Trophoblast cell (in vitro differentiated cells and primary cell): ENCODE results near the gene ZNF655. TPM values are rescaled to one million over a fixed set of nuclear protein-coding genes. Genes with fewer than 3 reads are reported as not detected.

Source experiments
- DNase-seq, 2 donors: peaks; one replicate each; pipeline ENCODE4 v3.0.0-alpha.2; 2016
- H2AFZ ChIP-seq: 2 replicates; pipeline ENCODE4 v1.6.1; 2013; ENCODE audit warnings: low read length, moderate library complexity, mild to moderate bottlenecking; ENCODE audit not compliant: insufficient read depth, poor library complexity
- H2AK5ac ChIP-seq: 2 replicates; pipeline ENCODE4 v1.6.1; 2013; ENCODE audit warnings: mild to moderate bottlenecking, low read length
- H2BK120ac ChIP-seq: 2 replicates; pipeline ENCODE4 v1.6.1; 2013; ENCODE audit warnings: low read length, mild to moderate bottlenecking, moderate library complexity; ENCODE audit not compliant: insufficient read depth, poor library complexity
- H2BK12ac ChIP-seq: 2 replicates; pipeline ENCODE4 v1.6.1; 2013; ENCODE audit warnings: mild to moderate bottlenecking, low read length, moderate library complexity
- H2BK5ac ChIP-seq: 2 replicates; pipeline ENCODE4 v1.6.1; 2013; ENCODE audit warnings: low read length, low read depth, moderate library complexity, mild to moderate bottlenecking; ENCODE audit not compliant: poor library complexity
- H3K14ac ChIP-seq: 2 replicates; pipeline ENCODE4 v1.6.1; 2013; ENCODE audit warnings: mild to moderate bottlenecking, low read length
- H3K18ac ChIP-seq: 2 replicates; pipeline ENCODE4 v1.6.1; 2013; ENCODE audit warnings: mild to moderate bottlenecking, low read length
- H3K23ac ChIP-seq: 2 replicates; pipeline ENCODE4 v1.6.1; 2013; ENCODE audit warnings: low read length
- H3K27ac ChIP-seq: 2 replicates; pipeline ENCODE4 v1.5.1; 2013; ENCODE audit warnings: low read depth, mild to moderate bottlenecking, inconsistent platforms, low read length, moderate library complexity
- H3K27me3 ChIP-seq: 2 replicates; pipeline ENCODE4 v1.6.1; 2013; ENCODE audit warnings: inconsistent platforms, mild to moderate bottlenecking, low read length, moderate library complexity; ENCODE audit not compliant: insufficient read depth
- H3K36me3 ChIP-seq, 2 experiments: 1 replicate in 1 of 2; 2 replicates in 1 of 2; pipeline ENCODE4 v1.6.1; 2013; ENCODE audit warnings: low read length in 2 of 2, mild to moderate bottlenecking in 2 of 2, moderate library complexity in 1 of 2; ENCODE audit not compliant: insufficient read depth in 2 of 2, control insufficient read depth in 1 of 2
- H3K4ac ChIP-seq: 2 replicates; pipeline ENCODE4 v1.6.1; 2013; ENCODE audit warnings: low read depth, mild to moderate bottlenecking, low read length, moderate library complexity
- H3K4me1 ChIP-seq, 2 experiments: 1 replicate in 1 of 2; 2 replicates in 1 of 2; pipeline ENCODE4 v1.6.1; 2013; ENCODE audit warnings: low read length in 2 of 2, mild to moderate bottlenecking in 2 of 2, moderate library complexity in 1 of 2; ENCODE audit not compliant: insufficient read depth in 2 of 2, control insufficient read depth in 1 of 2
- H3K4me2 ChIP-seq: 2 replicates; pipeline ENCODE4 v1.6.1; 2013; ENCODE audit warnings: inconsistent platforms, mild to moderate bottlenecking, low read length, moderate library complexity
- H3K4me3 ChIP-seq: 2 replicates; pipeline ENCODE4 v1.5.1; 2013; ENCODE audit warnings: mild to moderate bottlenecking, low read depth, low read length, inconsistent platforms
- H3K79me1 ChIP-seq: one replicate; pipeline ENCODE4 v1.6.1; 2013; ENCODE audit warnings: low read length
- H3K79me2 ChIP-seq: 2 replicates; pipeline ENCODE4 v1.6.1; 2013; ENCODE audit warnings: low read length, mild to moderate bottlenecking; ENCODE audit not compliant: control insufficient read depth, insufficient read depth, poor library complexity
- H3K9ac ChIP-seq: 2 replicates; pipeline ENCODE4 v1.6.1; 2013; ENCODE audit warnings: mild to moderate bottlenecking, low read length
- H3K9me3 ChIP-seq: 2 replicates; pipeline ENCODE4 v1.6.1; 2013; ENCODE audit warnings: low read depth, mild to moderate bottlenecking, control low read depth, inconsistent platforms, low read length; ENCODE audit not compliant: insufficient read depth
- H4K12ac ChIP-seq: 2 replicates; pipeline ENCODE4 v1.6.1; 2013; ENCODE audit warnings: low read depth, mild to moderate bottlenecking, low read length, moderate library complexity
- H4K8ac ChIP-seq: 2 replicates; pipeline ENCODE4 v1.6.1; 2013; ENCODE audit warnings: low read depth, mild to moderate bottlenecking, low read length, moderate library complexity
- H4K91ac ChIP-seq: one replicate; pipeline ENCODE4 v1.6.1; 2013; ENCODE audit warnings: low read depth, mild to moderate bottlenecking, low read length, moderate library complexity
- WGBS: extraction: QIAGEN DNeasy Blood & Tissue Kit; methylation state at CpG from one replicate; pipeline ENCODE4 v1.1.7; 2013; ENCODE audit warnings: missing lambda C conversion rate; ENCODE audit not compliant: insufficient read length, insufficient coverage; ENCODE audit errors: extremely low coverage; 5-methylcytosine and 5-hydroxymethylcytosine counted together
- polyA plus RNA-seq: library from polyadenylated mRNA; stranded (reverse); fragments of 200-250 nt; gene quantifications from 2 replicates; pipeline ENCODE4 v1.2.3, GENCODE V29; 2013

The ZNF655 gene
- 38.5 and 40.3 TPM in 2 replicates for polyA plus RNA-seq

DNA sequence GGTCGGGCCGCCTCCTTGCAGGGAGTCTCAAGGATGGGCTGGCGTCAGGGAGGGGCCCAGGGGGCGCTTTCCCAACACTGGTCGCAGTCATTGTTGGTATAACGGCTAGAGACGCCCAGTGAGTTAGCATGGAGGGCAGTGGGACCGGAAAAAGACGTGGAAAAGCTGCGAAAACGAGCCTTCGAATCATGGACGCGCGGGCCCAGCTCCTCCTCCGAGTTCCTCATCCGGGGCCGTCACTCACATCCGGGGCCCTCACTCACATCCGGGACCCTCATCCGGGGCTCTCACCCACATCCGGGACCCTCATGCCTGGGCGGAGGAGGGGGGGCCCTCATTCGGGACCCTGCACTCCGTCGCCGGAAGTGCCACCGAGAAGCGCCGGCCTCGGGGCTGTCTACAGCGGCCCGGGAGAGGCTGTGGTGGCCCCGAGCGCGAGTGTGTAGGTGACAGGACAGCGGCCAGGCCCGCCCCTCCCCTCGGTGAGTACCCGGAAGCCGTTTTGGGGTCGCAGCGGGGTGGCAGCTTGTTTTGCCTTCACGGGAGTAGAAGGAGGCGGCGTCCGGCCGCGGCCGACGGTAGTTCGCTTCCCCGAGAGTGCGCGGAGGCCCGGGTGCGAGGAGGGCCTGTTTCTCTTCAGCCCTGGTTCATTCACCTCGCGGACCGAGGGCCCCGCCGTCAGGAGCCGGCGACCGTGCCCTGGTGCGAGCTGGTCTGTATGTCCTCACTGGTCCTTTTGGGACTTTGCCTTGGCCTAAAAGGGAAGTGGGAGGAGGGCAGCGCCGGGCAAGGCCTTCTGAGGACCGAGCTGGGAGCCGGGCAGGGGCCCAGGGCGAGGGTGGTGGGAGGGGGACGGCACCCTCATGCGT lies at the start of gene ZNF655:
TSS of gene ZNF655 (plus strand) at position 337 of the 869 bp plus-strand sequence. CDS start 1,918 bp downstream, outside the sequence.
- H3K79me2 ChIP-seq, result peaks cover 17% of the 10 kb centered on the region
- H2AK5ac ChIP-seq, result peak within 1 kb of the TSS; percentile 96
- peak within 1 kb of the TSS; percentile 90 for H4K12ac ChIP-seq
- peak within 1 kb of the TSS; percentile 94 for H4K8ac ChIP-seq
- no CpG with 5 or more reads among the region's 73 CpGs for WGBS
- H3K79me1 ChIP-seq, result peaks cover 15% of the 10 kb centered on the region
- peak within 1 kb of the TSS; percentile 99 for H3K9ac ChIP-seq
- peaks cover 15 to 33% of the 10 kb centered on the region in 2 experiments for H3K36me3 ChIP-seq
- peak within 1 kb of the TSS; percentile 93 for H3K4ac ChIP-seq
- H3K27ac ChIP-seq, result peak within 1 kb of the TSS; percentile 89
- peak within 1 kb of the TSS; percentile 8 for H2BK12ac ChIP-seq
- H2BK5ac ChIP-seq, result peak within 1 kb of the TSS; percentile 94
- H3K23ac ChIP-seq, result no peak within 1 kb of the TSS
- H2BK120ac ChIP-seq, result peak within 1 kb of the TSS; percentile 95
- H3K27me3 ChIP-seq, result no peaks in the 10 kb centered on the region
- peaks cover 6 to 7% of the 10 kb centered on the region in 2 experiments for H3K4me1 ChIP-seq
- peak within 1 kb of the TSS; percentile 95 for H3K18ac ChIP-seq
- H3K14ac ChIP-seq, result peak within 1 kb of the TSS; percentile 94
- peak within 1 kb of the TSS; percentile 78 for H3K4me2 ChIP-seq
- H2AFZ ChIP-seq, result peak within 1 kb of the TSS; percentile 78
- H4K91ac ChIP-seq, result peak within 1 kb of the TSS; percentile 93
- H3K9me3 ChIP-seq, result no peaks in the 10 kb centered on the region
- DNase-seq, result peak; percentile 77 to 86
- peak within 1 kb of the TSS; percentile 96 for H3K4me3 ChIP-seq

DNA sequence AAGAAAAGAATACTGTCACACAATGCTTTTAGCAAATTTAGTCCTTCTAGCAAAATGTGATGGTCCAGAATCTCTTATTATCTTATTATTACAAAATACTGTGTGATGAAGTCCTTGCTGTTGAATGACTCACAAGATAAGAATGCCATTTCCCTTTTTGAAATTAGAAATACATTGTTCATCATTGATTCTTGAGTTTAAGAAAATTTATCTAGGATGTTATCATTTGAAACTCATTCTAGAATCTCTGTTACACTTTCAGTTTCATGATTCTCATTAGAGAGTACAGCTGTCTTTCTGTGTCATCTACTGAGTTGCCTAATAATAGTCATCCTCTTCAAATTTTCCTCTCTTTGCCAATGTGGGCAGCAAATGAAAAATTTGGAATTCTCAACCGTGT lies 44.4 kb upstream of the ZNF655 start:
- no peak overlapping the region for H3K18ac ChIP-seq
- no peak overlapping the region for H3K4ac ChIP-seq
- H3K79me1 ChIP-seq, result no peaks in the 10 kb centered on the region
- no peak overlapping the region for H3K14ac ChIP-seq
- H4K12ac ChIP-seq, result no peak overlapping the region
- H3K36me3 ChIP-seq, result peaks cover 28 to 39% of the 10 kb centered on the region in 2 experiments
- H3K4me1 ChIP-seq, result no peaks in the 10 kb centered on the region
- no peak overlapping the region for H4K8ac ChIP-seq
- H2BK12ac ChIP-seq, result no peak overlapping the region
- no peak overlapping the region for H3K27ac ChIP-seq
- no peak overlapping the region for H4K91ac ChIP-seq
- H2AK5ac ChIP-seq, result no peak overlapping the region
- H3K79me2 ChIP-seq, result no peaks in the 10 kb centered on the region
- no CpG with 5 or more reads among the region's 1 CpG for WGBS
- no peak overlapping the region for H3K23ac ChIP-seq
- no peak overlapping the region for H3K4me2 ChIP-seq
- no peak overlapping the region for H3K9ac ChIP-seq
- H3K9me3 ChIP-seq, result no peaks in the 10 kb centered on the region
- H2BK120ac ChIP-seq, result no peak overlapping the region
- no peak overlapping the region for H3K4me3 ChIP-seq
- DNase-seq, result no peak
- no peak overlapping the region for H2AFZ ChIP-seq
- H3K27me3 ChIP-seq, result no peaks in the 10 kb centered on the region
- H2BK5ac ChIP-seq, result no peak overlapping the region

DNA sequence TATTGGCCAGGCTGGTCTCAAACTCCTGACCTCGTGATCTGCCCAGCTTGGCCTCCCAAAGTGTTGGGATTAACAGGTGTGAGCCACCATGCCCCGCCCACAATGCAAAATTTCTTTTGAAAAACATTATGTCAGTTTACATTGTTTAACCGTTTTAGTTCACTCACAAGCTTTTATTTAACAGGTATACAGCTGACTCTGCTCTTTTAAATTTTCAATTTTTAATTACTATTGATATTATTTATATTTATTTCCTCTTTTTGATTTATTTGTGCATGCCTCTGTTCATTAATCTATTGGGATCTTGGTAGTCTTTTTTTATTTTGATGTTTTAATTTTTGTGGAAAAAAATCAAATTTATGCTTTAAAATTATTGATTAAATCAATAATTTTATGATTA lies 37.0 kb upstream of the ZNF655 start:
- no peak overlapping the region for H3K4ac ChIP-seq
- no peak for DNase-seq
- H3K27me3 ChIP-seq, result no peaks in the 10 kb centered on the region
- no peak overlapping the region for H3K4me2 ChIP-seq
- H3K36me3 ChIP-seq, result peaks cover 22 to 37% of the 10 kb centered on the region in 2 experiments
- no peak overlapping the region for H2BK5ac ChIP-seq
- no peak overlapping the region for H3K23ac ChIP-seq
- H4K12ac ChIP-seq, result no peak overlapping the region
- H3K14ac ChIP-seq, result no peak overlapping the region
- no peaks in the 10 kb centered on the region for H3K79me2 ChIP-seq
- H4K91ac ChIP-seq, result no peak overlapping the region
- no peak overlapping the region for H2BK12ac ChIP-seq
- no peak overlapping the region for H2AK5ac ChIP-seq
- no peak overlapping the region for H2BK120ac ChIP-seq
- H2AFZ ChIP-seq, result no peak overlapping the region
- no peaks in the 10 kb centered on the region for H3K79me1 ChIP-seq
- no peaks in the 10 kb centered on the region for H3K4me1 ChIP-seq
- H3K18ac ChIP-seq, result no peak overlapping the region
- H3K9me3 ChIP-seq, result no peaks in the 10 kb centered on the region
- H3K27ac ChIP-seq, result no peak overlapping the region
- no peak overlapping the region for H3K9ac ChIP-seq
- no CpG with 5 or more reads among the region's 3 CpGs for WGBS
- H4K8ac ChIP-seq, result no peak overlapping the region
- H3K4me3 ChIP-seq, result no peak overlapping the region

DNA sequence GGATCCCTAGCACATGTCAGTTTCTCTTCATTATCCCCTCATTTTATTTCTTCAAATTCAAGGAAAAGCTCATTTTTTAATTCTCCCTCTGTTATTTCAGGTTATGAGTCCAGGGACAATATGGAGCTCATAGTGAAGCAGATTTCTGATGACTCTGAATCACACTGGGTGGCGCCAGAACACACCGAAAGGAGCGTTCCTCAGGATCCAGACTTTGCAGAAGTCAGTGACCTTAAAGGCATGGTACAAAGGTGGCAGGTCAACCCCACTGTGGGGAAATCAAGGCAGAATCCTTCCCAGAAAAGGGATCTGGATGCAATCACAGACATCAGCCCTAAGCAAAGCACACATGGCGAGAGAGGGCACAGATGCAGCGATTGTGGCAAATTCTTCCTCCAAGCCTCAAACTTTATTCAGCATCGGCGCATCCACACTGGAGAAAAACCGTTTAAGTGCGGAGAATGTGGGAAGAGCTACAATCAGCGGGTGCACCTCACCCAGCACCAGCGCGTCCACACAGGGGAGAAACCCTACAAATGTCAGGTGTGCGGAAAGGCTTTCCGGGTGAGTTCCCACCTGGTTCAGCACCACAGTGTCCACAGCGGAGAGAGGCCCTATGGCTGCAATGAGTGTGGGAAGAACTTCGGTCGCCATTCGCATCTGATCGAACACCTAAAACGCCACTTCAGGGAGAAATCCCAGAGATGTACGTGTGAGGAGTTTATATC lies 32.6 kb upstream of the ZNF655 start:
- no peak overlapping the region for H3K4me3 ChIP-seq
- H3K27me3 ChIP-seq, result no peaks in the 10 kb centered on the region
- no peaks in the 10 kb centered on the region for H3K4me1 ChIP-seq
- H3K23ac ChIP-seq, result no peak overlapping the region
- no peaks in the 10 kb centered on the region for H3K79me1 ChIP-seq
- H4K8ac ChIP-seq, result no peak overlapping the region
- H3K9me3 ChIP-seq, result peaks cover 4% of the 10 kb centered on the region
- H2BK120ac ChIP-seq, result no peak overlapping the region
- peak in 1 of 2 donors; percentile 36 for DNase-seq
- H3K36me3 ChIP-seq, result peaks cover 26 to 38% of the 10 kb centered on the region in 2 experiments
- H3K79me2 ChIP-seq, result no peaks in the 10 kb centered on the region
- no peak overlapping the region for H3K4ac ChIP-seq
- no peak overlapping the region for H3K4me2 ChIP-seq
- H2AFZ ChIP-seq, result no peak overlapping the region
- H3K14ac ChIP-seq, result no peak overlapping the region
- WGBS, result no CpG with 5 or more reads among the region's 21 CpGs
- H2BK5ac ChIP-seq, result no peak overlapping the region
- no peak overlapping the region for H2AK5ac ChIP-seq
- no peak overlapping the region for H3K27ac ChIP-seq
- H4K91ac ChIP-seq, result no peak overlapping the region
- H4K12ac ChIP-seq, result no peak overlapping the region
- no peak overlapping the region for H3K9ac ChIP-seq
- no peak overlapping the region for H2BK12ac ChIP-seq
- H3K18ac ChIP-seq, result no peak overlapping the region
